ENCODE results near the gene CHRNA10.

DNA sequence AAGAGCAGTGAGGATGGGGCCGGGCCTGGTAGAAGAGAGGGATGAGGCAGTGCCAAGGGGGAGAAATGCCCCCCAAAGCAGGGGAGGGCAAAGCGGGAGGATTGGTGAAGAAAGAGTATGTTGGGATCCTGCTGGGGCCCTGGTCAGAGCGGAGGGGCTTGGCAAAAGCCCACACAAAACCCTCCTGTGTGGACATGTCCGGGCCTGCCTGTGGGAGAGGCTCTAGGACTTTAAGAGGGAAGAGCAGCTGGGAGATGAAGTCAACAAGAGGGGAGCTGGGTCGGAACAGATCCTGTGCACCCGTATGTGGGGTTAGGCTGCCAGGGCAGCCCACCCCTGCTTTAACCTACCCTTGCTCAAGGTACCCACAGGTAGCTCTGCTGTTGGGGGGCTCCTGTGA, 55.2 kb downstream of the CHRNA10 start:
- TF ChIP-seq, protein P1, sequence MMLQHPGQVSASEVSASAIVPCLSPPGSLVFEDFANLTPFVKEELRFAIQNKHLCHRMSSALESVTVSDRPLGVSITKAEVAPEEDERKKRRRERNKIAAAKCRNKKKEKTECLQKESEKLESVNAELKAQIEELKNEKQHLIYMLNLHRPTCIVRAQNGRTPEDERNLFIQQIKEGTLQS (IDR thresholded peaks at IDR 0.05), result no peak
- no peak for TF ChIP-seq HNF4G (IDR thresholded peaks at IDR 0.05)
- TF ChIP-seq JUND (IDR thresholded peaks at IDR 0.05), result no peak
- TF ChIP-seq, protein P2, sequence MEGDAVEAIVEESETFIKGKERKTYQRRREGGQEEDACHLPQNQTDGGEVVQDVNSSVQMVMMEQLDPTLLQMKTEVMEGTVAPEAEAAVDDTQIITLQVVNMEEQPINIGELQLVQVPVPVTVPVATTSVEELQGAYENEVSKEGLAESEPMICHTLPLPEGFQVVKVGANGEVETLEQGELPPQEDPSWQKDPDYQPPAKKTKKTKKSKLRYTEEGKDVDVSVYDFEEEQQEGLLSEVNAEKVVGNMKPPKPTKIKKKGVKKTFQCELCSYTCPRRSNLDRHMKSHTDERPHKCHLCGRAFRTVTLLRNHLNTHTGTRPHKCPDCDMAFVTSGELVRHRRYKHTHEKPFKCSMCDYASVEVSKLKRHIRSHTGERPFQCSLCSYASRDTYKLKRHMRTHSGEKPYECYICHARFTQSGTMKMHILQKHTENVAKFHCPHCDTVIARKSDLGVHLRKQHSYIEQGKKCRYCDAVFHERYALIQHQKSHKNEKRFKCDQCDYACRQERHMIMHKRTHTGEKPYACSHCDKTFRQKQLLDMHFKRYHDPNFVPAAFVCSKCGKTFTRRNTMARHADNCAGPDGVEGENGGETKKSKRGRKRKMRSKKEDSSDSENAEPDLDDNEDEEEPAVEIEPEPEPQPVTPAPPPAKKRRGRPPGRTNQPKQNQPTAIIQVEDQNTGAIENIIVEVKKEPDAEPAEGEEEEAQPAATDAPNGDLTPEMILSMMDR (IDR thresholded peaks at IDR 0.05; ENCODE audit: low read depth, low read length, missing input control), result no peak
- TF ChIP-seq, protein P3, sequence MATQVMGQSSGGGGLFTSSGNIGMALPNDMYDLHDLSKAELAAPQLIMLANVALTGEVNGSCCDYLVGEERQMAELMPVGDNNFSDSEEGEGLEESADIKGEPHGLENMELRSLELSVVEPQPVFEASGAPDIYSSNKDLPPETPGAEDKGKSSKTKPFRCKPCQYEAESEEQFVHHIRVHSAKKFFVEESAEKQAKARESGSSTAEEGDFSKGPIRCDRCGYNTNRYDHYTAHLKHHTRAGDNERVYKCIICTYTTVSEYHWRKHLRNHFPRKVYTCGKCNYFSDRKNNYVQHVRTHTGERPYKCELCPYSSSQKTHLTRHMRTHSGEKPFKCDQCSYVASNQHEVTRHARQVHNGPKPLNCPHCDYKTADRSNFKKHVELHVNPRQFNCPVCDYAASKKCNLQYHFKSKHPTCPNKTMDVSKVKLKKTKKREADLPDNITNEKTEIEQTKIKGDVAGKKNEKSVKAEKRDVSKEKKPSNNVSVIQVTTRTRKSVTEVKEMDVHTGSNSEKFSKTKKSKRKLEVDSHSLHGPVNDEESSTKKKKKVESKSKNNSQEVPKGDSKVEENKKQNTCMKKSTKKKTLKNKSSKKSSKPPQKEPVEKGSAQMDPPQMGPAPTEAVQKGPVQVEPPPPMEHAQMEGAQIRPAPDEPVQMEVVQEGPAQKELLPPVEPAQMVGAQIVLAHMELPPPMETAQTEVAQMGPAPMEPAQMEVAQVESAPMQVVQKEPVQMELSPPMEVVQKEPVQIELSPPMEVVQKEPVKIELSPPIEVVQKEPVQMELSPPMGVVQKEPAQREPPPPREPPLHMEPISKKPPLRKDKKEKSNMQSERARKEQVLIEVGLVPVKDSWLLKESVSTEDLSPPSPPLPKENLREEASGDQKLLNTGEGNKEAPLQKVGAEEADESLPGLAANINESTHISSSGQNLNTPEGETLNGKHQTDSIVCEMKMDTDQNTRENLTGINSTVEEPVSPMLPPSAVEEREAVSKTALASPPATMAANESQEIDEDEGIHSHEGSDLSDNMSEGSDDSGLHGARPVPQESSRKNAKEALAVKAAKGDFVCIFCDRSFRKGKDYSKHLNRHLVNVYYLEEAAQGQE (IDR thresholded peaks at IDR 0.05), result no peak
- TF ChIP-seq TAF1 (conservative IDR thresholded peaks at IDR 0.05), result no peak
- TF ChIP-seq SP1 (IDR thresholded peaks at IDR 0.05), result no peak
- no peak for TF ChIP-seq GABPA (IDR thresholded peaks at IDR 0.05 in 1 of 2, conservative IDR thresholded peaks at IDR 0.05 in 1 of 2)
- TF ChIP-seq RXRA (IDR thresholded peaks at IDR 0.05), result no peak
- TF ChIP-seq, protein P4, sequence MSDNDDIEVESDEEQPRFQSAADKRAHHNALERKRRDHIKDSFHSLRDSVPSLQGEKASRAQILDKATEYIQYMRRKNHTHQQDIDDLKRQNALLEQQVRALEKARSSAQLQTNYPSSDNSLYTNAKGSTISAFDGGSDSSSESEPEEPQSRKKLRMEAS (IDR thresholded peaks at IDR 0.05), result no peak
- TF ChIP-seq RAD21 (IDR thresholded peaks at IDR 0.05), result no peak

All from liver (tissue), 3 donors.